Subcutaneous abdominal adipose tissue (tissue), 5 donors: Measurements from ENCODE around the gene RAB40B.

Source experiments
- H3K27ac ChIP-seq: one replicate; pipeline ENCODE4 v1.7.0; 2013; ENCODE audit warnings: low read depth, mild to moderate bottlenecking, inconsistent platforms, low read length, moderate library complexity
- H3K27me3 ChIP-seq, 5 donors: one replicate each; pipeline ENCODE4 v1.7.0; 2013; ENCODE audit warnings: low read length in 5 of 5, inconsistent platforms in 1 of 5; ENCODE audit not compliant: control insufficient read depth in 5 of 5, insufficient read depth in 4 of 5
- H3K36me3 ChIP-seq, 5 donors: one replicate each; pipeline ENCODE4 v1.7.0; 2013; ENCODE audit warnings: low read length in 5 of 5; ENCODE audit not compliant: control insufficient read depth in 5 of 5, insufficient read depth in 5 of 5
- H3K4me1 ChIP-seq, 5 donors: one replicate each; pipeline ENCODE4 v1.7.0; 2013; ENCODE audit warnings: low read length in 5 of 5, mild to moderate bottlenecking in 3 of 5, moderate library complexity in 1 of 5; ENCODE audit not compliant: control insufficient read depth in 5 of 5, insufficient read depth in 5 of 5
- H3K4me3 ChIP-seq, 5 donors: one replicate each; pipeline ENCODE4 v1.7.0; 2013; ENCODE audit warnings: low read length in 5 of 5, low read depth in 1 of 5
- H3K9ac ChIP-seq, 5 donors: one replicate each; pipeline ENCODE4 v1.7.0; 2013; ENCODE audit warnings: low read length in 5 of 5, mild to moderate bottlenecking in 4 of 5, moderate library complexity in 3 of 5
- H3K9me3 ChIP-seq, 5 donors: one replicate each; pipeline ENCODE4 v1.7.0; 2013; ENCODE audit warnings: low read length in 5 of 5; ENCODE audit not compliant: control insufficient read depth in 5 of 5
- donor health status: healthy.
- donor health status: healthy.
- donor health status: healthy.
- donor health status: healthy.
- donor health status: healthy.

The RAB40B gene

GRCh38 chr17:82703036-82703745 is 4.7 kb upstream of the RAB40B start:
- peaks cover 0 to 8% (median 6%) of the 10 kb centered on the region in 5 donors for H3K27me3 ChIP-seq
- H3K4me1 ChIP-seq: peaks cover 4 to 10% (median 9%) of the 10 kb centered on the region in 5 donors
- H3K4me3 ChIP-seq: no peak overlapping the region
- H3K9ac ChIP-seq: no peak overlapping the region
- H3K27ac ChIP-seq: no peak overlapping the region
- H3K9me3 ChIP-seq: no peaks in the 10 kb centered on the region
- H3K36me3 ChIP-seq: no peaks in the 10 kb centered on the region

- no peak overlapping the region for H3K4me3 ChIP-seq
- peaks cover 4 to 17% (median 13%) of the 10 kb centered on the region in 5 donors for H3K4me1 ChIP-seq
- H3K27me3 ChIP-seq: peaks cover 0 to 8% (median 6%) of the 10 kb centered on the region in 5 donors
- H3K36me3 ChIP-seq: no peaks in the 10 kb centered on the region
- no peak overlapping the region for H3K9ac ChIP-seq
- H3K9me3 ChIP-seq: no peaks in the 10 kb centered on the region
- no peak overlapping the region for H3K27ac ChIP-seq
These were observed 3.9 kb upstream of the RAB40B start for GRCh38 chr17:82702231-82702927.

- H3K36me3 ChIP-seq: no peaks in the 10 kb centered on the region
- H3K4me1 ChIP-seq: peaks cover 6 to 24% (median 20%) of the 10 kb centered on the region in 5 donors
- H3K9ac ChIP-seq: no peak overlapping the region
- peak overlapping the region; percentile 65 to 85 (median 81) for H3K4me3 ChIP-seq
- peaks cover 0 to 6% (median 4%) of the 10 kb centered on the region in 5 donors for H3K27me3 ChIP-seq
- peaks cover 0 to 3% (median under 1%) of the 10 kb centered on the region in 5 donors for H3K9me3 ChIP-seq
- no peak overlapping the region for H3K27ac ChIP-seq
These were observed 1.1 kb upstream of the RAB40B start for GRCh38 chr17:82699551-82699950.

- H3K36me3 ChIP-seq: no peaks in the 10 kb centered on the region
- peak overlapping the region in 2 of 5 donors; percentile 45 to 66 for H3K9ac ChIP-seq
- H3K9me3 ChIP-seq: peaks cover 0 to 8% (median 4%) of the 10 kb centered on the region in 5 donors
- peaks cover 0 to 4% (median 2%) of the 10 kb centered on the region in 5 donors for H3K27me3 ChIP-seq
- no peak overlapping the region for H3K27ac ChIP-seq
- H3K4me1 ChIP-seq: peaks cover 6 to 24% (median 20%) of the 10 kb centered on the region in 5 donors
- H3K4me3 ChIP-seq: peak overlapping the region; percentile 65 to 85 (median 81)
These were observed 510 bp upstream of the RAB40B start for GRCh38 chr17:82698974-82699442.

- Histone ChIP-seq H3K27me3 (no peaks in the 10 kb centered on the region), H3K4me1 (peaks cover 6 to 24% (median 20%) of the 10 kb centered on the region in 5 donors), H3K27ac (no peak overlapping the region), H3K4me3 (peak overlapping the region in 4 of 5 donors; percentile 47 to 73 (median 69)), H3K9ac (peak overlapping the region in 4 of 5 donors; percentile 8 to 76 (median 52)), H3K9me3 (peaks cover 0 to 8% (median 4%) of the 10 kb centered on the region in 5 donors), H3K36me3 (no peaks in the 10 kb centered on the region)
These were observed 762 bp downstream of the RAB40B start for GRCh38 chr17:82697808-82698064.

- H3K36me3 ChIP-seq: peaks cover 0 to 3% (median 0%) of the 10 kb centered on the region in 5 donors
- H3K4me1 ChIP-seq: peaks cover 6 to 24% (median 20%) of the 10 kb centered on the region in 5 donors
- no peak overlapping the region for H3K27ac ChIP-seq
- H3K9me3 ChIP-seq: peaks cover 0 to 8% (median 4%) of the 10 kb centered on the region in 5 donors
- no peaks in the 10 kb centered on the region for H3K27me3 ChIP-seq
- H3K4me3 ChIP-seq: peak overlapping the region in 4 of 5 donors; percentile 47 to 73 (median 69)
- H3K9ac ChIP-seq: peak overlapping the region in 4 of 5 donors; percentile 8 to 76 (median 52)
These were observed 1.3 kb downstream of the RAB40B start for GRCh38 chr17:82696916-82697807.

GRCh38 chr17:82696259-82696658 is 2.2 kb downstream of the RAB40B start:
- peaks cover 0 to 5% (median 3%) of the 10 kb centered on the region in 5 donors for H3K36me3 ChIP-seq
- no peaks in the 10 kb centered on the region for H3K27me3 ChIP-seq
- no peak overlapping the region for H3K9ac ChIP-seq
- H3K27ac ChIP-seq: no peak overlapping the region
- H3K4me1 ChIP-seq: peaks cover 6 to 24% (median 20%) of the 10 kb centered on the region in 5 donors
- H3K9me3 ChIP-seq: peaks cover 0 to 8% (median 4%) of the 10 kb centered on the region in 5 donors
- H3K4me3 ChIP-seq: no peak overlapping the region

GRCh38 chr17:82694647-82695046 is 3.9 kb downstream of the RAB40B start:
- no peaks in the 10 kb centered on the region for H3K27me3 ChIP-seq
- peaks cover 0 to 8% (median 4%) of the 10 kb centered on the region in 5 donors for H3K9me3 ChIP-seq
- no peak overlapping the region for H3K9ac ChIP-seq
- H3K27ac ChIP-seq: no peak overlapping the region
- peaks cover 6 to 22% (median 18%) of the 10 kb centered on the region in 5 donors for H3K4me1 ChIP-seq
- peaks cover 0 to 16% (median 9%) of the 10 kb centered on the region in 5 donors for H3K36me3 ChIP-seq
- no peak overlapping the region for H3K4me3 ChIP-seq

GRCh38 chr17:82693168-82693867 is 5.2 kb downstream of the RAB40B start:
- Histone ChIP-seq H3K27ac (no peak overlapping the region), H3K4me3 (no peak overlapping the region), H3K27me3 (no peaks in the 10 kb centered on the region), H3K36me3 (peaks cover 0 to 16% (median 9%) of the 10 kb centered on the region in 5 donors), H3K9ac (no peak overlapping the region), H3K9me3 (peaks cover 0 to 8% (median 4%) of the 10 kb centered on the region in 5 donors), H3K4me1 (peaks cover 1 to 14% (median 10%) of the 10 kb centered on the region in 5 donors)
